ENCODE data around the gene APC. TPM values are rescaled to one million over a fixed set of nuclear protein-coding genes. Genes with fewer than 3 reads are reported as not detected.
A peak's percentile ranks its signal among the peaks of the same experiment; 100 is the strongest.

Gene APC
- total and polyA plus RNA-seq, 8 donors, result 4.2 to 24.0 (median 14.7) TPM

GRCh38 chr5:112691758-112692157 is 45.9 kb upstream of the APC start:
- no peak for DNase-seq
- H3K9me3 ChIP-seq, result no peaks in the 10 kb centered on the region
- no peak overlapping the region for H3K27ac ChIP-seq
- TF ChIP-seq CTCF (IDR thresholded peaks at IDR 0.05), result no peak
- ATAC-seq, result peak in 3 of 4 donors; percentile 40 to 61 (median 40)
- FAIRE-seq, result no peak
- H3K4me1 ChIP-seq, result no peaks in the 10 kb centered on the region
- WGBS, 2 donors, result 40 to 57% methylated on average over 3 of the region's 3 CpGs
- H3K27me3 ChIP-seq, result no peaks in the 10 kb centered on the region
- no peak overlapping the region for H3K4me3 ChIP-seq
- no peaks in the 10 kb centered on the region for H3K36me3 ChIP-seq
- intact Hi-C loops (cut with DNase I), result no loop called here

- no peaks in the 10 kb centered on the region for H3K27me3 ChIP-seq
- WGBS, 2 donors, result 50 to 74% methylated on average over 1 of the region's 1 CpG
- ATAC-seq, result no peak
- H3K27ac ChIP-seq, result no peak overlapping the region
- H3K4me3 ChIP-seq, result no peak overlapping the region
- H3K9me3 ChIP-seq, result no peaks in the 10 kb centered on the region
- no peak for DNase-seq
- no peaks in the 10 kb centered on the region for H3K36me3 ChIP-seq
- no peak for FAIRE-seq
- intact Hi-C loops (cut with DNase I), result no loop called here
- no peak for TF ChIP-seq CTCF (IDR thresholded peaks at IDR 0.05)
- no peaks in the 10 kb centered on the region for H3K4me1 ChIP-seq
These were observed 45.2 kb upstream of the APC start for GRCh38 chr5:112692472-112692871.

GRCh38 chr5:112693301-112693700 is 44.4 kb upstream of the APC start:
- Histone ChIP-seq H3K9me3 (no peaks in the 10 kb centered on the region), H3K4me3 (no peak overlapping the region), H3K27ac (no peak overlapping the region), H3K4me1 (no peaks in the 10 kb centered on the region), H3K36me3 (no peaks in the 10 kb centered on the region), H3K27me3 (no peaks in the 10 kb centered on the region)
- ATAC-seq, result no peak
- intact Hi-C loops (cut with DNase I), result no loop called here
- no peak for FAIRE-seq
- no peak for DNase-seq
- no peak for TF ChIP-seq CTCF (IDR thresholded peaks at IDR 0.05)
- 84 to 89% methylated on average over 3 of the region's 3 CpGs for WGBS, 2 donors

GRCh38 chr5:112694853-112695709 is 42.6 kb upstream of the APC start:
- Histone ChIP-seq H3K9me3 (no peaks in the 10 kb centered on the region), H3K27me3 (no peaks in the 10 kb centered on the region), H3K4me1 (no peaks in the 10 kb centered on the region), H3K36me3 (no peaks in the 10 kb centered on the region), H3K4me3 (no peak overlapping the region), H3K27ac (no peak overlapping the region)
- ATAC-seq, result peak in 1 of 4 donors; percentile 28
- no peak for DNase-seq
- 62 to 64% methylated on average over 3 of the region's 3 CpGs for WGBS, 2 donors
- intact Hi-C loops (cut with DNase I), result no loop called here
- FAIRE-seq, result no peak
- TF ChIP-seq CTCF (IDR thresholded peaks at IDR 0.05), result no peak

- intact Hi-C loops (cut with DNase I), result no loop called here
- no peak overlapping the region for H3K4me3 ChIP-seq
- no peak overlapping the region for H3K27ac ChIP-seq
- no peaks in the 10 kb centered on the region for H3K36me3 ChIP-seq
- 65 to 78% methylated on average over 5 of the region's 5 CpGs for WGBS, 2 donors
- H3K27me3 ChIP-seq, result no peaks in the 10 kb centered on the region
- DNase-seq, result no peak
- no peak for TF ChIP-seq CTCF (IDR thresholded peaks at IDR 0.05)
- ATAC-seq, result no peak
- FAIRE-seq, result no peak
- no peaks in the 10 kb centered on the region for H3K4me1 ChIP-seq
- H3K9me3 ChIP-seq, result no peaks in the 10 kb centered on the region
These were observed 40.9 kb upstream of the APC start for GRCh38 chr5:112696786-112697185.

Measured in pancreas (tissue), 10 donors.